Esophagus mucosa (tissue), 1 donor: ENCODE results near the gene CAMK2D. TPM values are rescaled to one million over a fixed set of nuclear protein-coding genes. Genes with fewer than 3 reads are reported as not detected.
"Not testable (repeated sequence)": the region's sequence is repeated elsewhere in the genome, so short reads cannot be mapped to it uniquely, and the experiment has no call there.

Experiments used
- ATAC-seq: fragments of 200-7000 bp; cut with Tn5 transposase; one replicate; pipeline ENCODE4 v1.9.1; 2020
- total RNA-seq: library from RNA; stranded (reverse); gene quantifications from one replicate; pipeline ENCODE4 v1.2.4, GENCODE V29; 2023
- donor health status: DM: yes; HTN: yes; CAD: no.

The CAMK2D gene
- total RNA-seq, 1 donor from 2014 or later, result 48.9 TPM

- ATAC-seq, result no peak
Measured at GRCh38 chr4:113730467-113731216, 30.9 kb downstream of the CAMK2D start.

- ATAC-seq, result no peak
Measured at GRCh38 chr4:113727802-113728201, 33.7 kb downstream of the CAMK2D start.

DNA sequence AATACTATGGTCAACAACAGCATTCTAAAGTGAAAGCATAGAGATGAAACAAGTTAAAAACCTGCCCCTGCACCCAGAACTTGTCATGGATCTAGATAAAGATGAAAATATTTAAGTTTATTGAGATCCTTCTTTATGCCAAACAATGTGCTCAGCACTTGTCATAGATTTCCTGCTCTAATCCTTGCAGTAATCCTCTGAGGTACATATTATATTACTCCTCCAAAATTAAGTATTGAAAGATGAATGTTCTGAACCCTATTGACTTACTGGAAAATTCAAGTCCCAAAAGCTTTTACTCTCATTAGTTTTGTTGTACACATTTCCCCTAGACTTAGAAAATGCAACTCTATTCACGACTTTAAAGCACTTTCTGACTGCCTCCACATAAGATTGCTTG lies 35.6 kb downstream of the CAMK2D start:
- no peak for ATAC-seq

DNA sequence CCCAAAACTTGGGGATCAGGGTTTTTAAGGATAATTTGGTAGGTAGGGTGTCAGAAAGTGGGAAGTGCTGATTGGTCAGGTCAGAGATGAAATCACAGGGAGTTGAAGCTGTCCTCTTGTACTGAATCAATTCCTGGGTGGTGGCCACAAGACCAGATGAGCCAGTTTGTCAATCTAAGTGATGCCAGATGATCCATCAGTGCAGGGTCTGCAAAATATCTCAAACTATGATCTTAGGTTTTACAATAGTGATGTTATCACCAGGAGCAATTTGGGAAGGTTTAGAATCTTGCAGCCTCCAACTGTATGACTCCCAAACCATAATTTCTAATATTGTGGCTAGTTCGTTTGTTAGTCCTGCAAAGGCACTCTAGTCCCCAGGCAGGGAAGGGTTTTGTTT lies 43.3 kb downstream of the CAMK2D start:
- no peak for ATAC-seq

GRCh38 chr4:113711883-113712662 lies 49.5 kb downstream of the CAMK2D start:
- no peak for ATAC-seq

DNA sequence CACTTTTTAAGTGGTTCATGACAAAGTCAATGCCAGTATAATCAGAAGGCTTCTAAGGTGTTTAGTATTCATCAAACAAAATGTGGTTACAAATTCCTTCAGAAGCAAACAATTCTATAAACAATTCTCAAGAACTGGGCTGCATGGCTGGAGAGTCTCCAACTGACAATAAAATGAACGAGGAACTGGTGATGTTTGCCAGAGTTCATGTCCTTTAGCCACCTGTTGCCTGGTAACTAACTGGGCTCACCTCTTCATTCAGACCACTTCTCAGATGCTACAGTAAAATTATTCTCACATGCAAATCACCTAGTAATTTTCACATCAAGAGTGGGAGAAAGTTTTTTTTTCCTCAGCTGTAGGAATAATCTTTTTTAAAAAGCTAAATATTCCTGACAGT lies 53.3 kb downstream of the CAMK2D start:
- no peak for ATAC-seq

DNA sequence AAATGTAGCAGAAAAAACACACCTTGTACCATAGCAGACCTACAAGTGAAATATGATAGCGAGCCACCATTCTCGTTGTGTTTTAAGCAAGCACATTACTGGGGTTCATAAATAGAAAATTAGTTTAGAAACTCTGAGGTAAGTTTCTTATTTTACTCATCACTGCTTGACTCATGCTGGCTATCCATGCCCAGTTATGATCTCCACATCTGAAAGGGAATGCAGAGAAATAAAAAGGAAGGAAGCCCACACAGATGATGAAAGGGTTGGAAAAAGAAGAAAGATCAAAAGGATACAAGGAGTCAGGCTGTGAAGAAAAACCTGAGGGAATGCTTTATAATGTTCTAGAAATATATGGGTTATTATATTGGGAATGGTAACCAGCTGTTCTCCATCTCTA lies 54.5 kb downstream of the CAMK2D start:
- ATAC-seq, result no peak

GRCh38 chr4:113705097-113705496 lies 56.4 kb downstream of the CAMK2D start:
- not testable (repeated sequence) for ATAC-seq

DNA sequence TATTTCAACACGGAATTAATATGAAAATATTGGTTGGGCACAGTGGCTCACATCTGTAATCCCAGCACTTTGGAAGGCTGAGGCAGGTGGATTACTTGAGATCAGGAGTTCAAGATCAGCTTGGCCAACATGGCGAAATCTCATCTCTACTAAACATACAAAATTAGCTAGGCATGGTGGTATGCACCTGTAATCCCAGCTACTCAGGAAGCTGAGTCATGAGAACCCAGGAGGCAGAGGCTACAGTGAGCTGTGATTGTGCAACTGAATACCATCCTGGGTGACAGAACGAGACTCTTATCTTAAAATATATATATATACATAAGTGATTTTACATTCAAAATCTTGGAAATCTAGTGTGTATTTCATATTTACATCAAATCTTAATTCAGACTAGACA lies 58.9 kb downstream of the CAMK2D start:
- ATAC-seq, result peak; percentile 56

GRCh38 chr4:113701169-113701568 lies 60.4 kb downstream of the CAMK2D start:
- no peak for ATAC-seq

- no peak for ATAC-seq
Measured at GRCh38 chr4:113700602-113701150, 60.9 kb downstream of the CAMK2D start.

DNA sequence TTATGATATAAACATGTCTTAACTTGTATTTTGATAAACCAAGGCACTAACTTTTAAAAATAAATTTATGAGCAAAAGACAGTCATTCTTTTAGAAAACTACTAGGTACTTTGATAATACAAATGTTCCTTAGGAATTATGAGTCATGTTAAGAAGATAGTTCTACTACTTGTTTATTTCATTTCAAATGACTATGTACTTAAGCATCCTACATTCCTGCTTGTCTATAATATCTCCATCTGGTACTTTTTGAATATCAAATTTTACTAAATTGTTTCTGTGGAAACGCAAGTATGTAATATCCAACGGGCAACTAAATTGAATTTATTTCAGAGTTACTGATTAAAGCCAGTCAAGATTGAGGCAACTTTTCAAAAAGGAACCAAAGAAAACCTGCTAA lies 61.8 kb downstream of the CAMK2D start:
- ATAC-seq, result no peak

DNA sequence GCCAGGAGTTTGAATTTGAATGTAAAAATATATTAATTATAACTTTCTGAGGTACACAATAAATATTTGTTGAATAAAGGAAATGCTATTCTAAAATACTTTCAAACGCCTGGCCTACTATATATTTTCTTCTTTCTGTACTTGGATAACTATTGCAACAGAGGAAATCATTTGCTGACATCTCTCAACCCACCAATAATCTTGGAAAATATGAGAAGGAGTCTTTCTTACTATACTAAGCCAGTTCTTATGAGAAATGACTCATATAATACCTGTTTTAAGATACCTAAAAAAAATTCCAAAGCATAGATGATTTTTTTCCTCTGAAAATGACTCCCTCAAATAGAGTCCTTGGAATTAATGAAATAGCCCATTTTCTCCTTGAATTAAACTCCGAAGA lies 64.1 kb downstream of the CAMK2D start:
- ATAC-seq, result no peak

GRCh38 chr4:113695328-113696169 lies 66.0 kb downstream of the CAMK2D start:
- no peak for ATAC-seq

DNA sequence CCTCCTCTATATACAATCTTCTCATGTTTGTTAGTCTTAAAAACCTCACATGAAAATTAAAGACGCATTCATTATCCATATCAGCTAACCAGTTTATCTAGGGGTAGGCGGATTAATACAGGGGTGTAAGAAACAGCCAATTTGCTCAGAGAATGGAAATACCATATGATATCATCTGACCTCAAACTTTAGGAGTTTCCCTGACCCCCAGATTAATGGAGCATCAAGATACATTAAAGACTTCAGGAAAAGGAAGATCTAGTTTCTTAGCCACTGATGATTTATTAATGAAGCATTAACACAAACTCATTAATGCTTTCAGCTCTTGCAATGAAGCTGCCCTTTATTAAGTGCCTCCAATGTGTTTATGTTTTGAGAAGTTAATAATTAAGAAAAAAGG lies 67.5 kb downstream of the CAMK2D start:
- ATAC-seq, result no peak

GRCh38 chr4:113692809-113693411 lies 68.6 kb downstream of the CAMK2D start:
- ATAC-seq, result no peak

- ATAC-seq, result no peak
Measured at GRCh38 chr4:113691676-113692075, 69.9 kb downstream of the CAMK2D start.

GRCh38 chr4:113689394-113689793 lies 72.1 kb downstream of the CAMK2D start:
- ATAC-seq, result no peak

- no peak for ATAC-seq
Measured at GRCh38 chr4:113687067-113687718, 74.3 kb downstream of the CAMK2D start.

DNA sequence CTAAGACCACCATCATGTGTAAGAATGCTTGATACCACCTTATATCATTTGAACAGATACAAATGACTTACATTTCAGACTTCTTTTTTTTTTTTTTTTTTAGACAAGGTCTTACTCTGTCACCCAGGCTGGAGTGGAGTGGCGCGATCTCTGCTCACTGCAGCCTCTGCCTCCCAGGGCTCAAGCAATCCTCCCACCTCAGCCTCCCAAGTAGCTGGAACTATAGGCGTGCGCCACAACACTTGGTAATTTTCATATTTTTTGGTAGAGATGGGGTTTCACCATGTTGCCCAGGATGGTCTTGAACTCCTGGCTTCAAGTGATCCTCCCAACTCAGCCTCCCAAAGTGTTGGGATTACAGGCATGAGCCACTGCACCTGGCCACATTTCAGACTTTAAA lies 76.4 kb downstream of the CAMK2D start:
- ATAC-seq, result not testable (repeated sequence)

DNA sequence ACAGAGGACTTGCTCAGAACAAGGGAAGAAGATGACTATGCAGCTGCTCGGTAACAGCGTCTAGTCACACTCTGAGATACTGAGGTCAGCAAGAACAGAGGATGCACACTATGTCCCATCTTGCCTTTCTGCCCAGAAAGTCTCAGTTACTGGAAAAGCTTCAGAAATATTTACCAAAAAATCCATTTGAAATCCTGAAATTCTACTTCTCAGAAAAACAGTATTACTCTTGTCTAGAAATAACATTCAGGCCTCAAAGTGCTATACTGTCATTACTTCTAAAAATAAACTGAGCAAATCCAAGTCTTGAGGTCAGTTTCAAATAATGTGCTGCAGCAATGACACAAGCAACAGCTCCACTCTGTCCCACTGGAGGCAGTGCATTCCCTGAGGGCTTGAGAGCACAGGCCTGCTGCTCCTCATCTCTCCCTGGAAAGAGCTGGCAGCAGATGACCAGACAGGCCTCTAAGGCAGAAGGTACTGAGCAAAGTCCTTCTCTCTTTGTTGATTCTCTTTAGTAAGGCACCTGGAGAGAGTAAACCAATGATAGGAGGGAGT lies 76.9 kb downstream of the CAMK2D start:
- ATAC-seq, result no peak
